HepG2 (cell line): Measurements from ENCODE around the gene DPP6.
"Not testable (repeated sequence)": the region's sequence is repeated elsewhere in the genome, so short reads cannot be mapped to it uniquely, and the experiment has no call there.

Experiments
- ATF1 ChIP-seq: IDR thresholded peaks from 2 replicates; pipeline ENCODE4 v1.6.1; 2016; ENCODE audit warnings: mild to moderate bottlenecking, control low read depth
- CHD4 ChIP-seq: fragments of 200-600 bp; sonication (generic); IDR thresholded peaks from 2 replicates; pipeline ENCODE4 v1.7.0; 2017; ENCODE audit warnings: mild to moderate bottlenecking, low read length, borderline replicate concordance

DNA sequence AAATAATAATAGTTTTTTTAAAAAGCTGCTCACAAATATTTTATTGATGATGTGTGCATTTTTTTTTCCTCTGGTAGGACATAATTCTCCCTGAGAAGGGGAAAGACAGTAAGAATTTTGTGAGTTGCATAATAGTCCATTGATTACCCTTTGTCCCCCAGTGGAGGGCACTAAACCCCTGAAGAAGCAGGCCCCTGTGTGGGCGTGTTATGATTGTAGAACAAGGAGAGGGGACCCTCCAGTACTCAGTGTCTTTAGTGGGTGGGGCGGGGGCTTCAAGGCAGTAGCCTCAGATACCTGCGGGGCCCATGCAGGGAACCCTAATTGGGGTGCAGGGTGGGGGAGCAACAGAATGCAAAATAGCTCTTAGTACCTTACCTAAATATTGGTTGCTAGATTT is 57.4 kb downstream of the DPP6 start:
- TF ChIP-seq ATF1 (CRISPR knock-in tag); CHD4: not testable (repeated sequence)
